GM21825 (cell line): ENCODE data around the gene GRK1.

Source experiments
- ATAC-seq: cut with Tn5 transposase; IDR thresholded peaks from one replicate; pipeline ENCODE4 v1.9.1; 2021; ENCODE audit warnings: mild to moderate bottlenecking, moderate library complexity; ENCODE audit not compliant: unreplicated experiment

GRK1 gene

GRCh38 chr13:113726961-113727411, 60.0 kb downstream of the GRK1 start:
- no peak for ATAC-seq

GRCh38 chr13:113728571-113729054, 61.6 kb downstream of the GRK1 start:
- ATAC-seq = no peak

GRCh38 chr13:113729187-113730019, 62.4 kb downstream of the GRK1 start:
- no peak for ATAC-seq

DNA sequence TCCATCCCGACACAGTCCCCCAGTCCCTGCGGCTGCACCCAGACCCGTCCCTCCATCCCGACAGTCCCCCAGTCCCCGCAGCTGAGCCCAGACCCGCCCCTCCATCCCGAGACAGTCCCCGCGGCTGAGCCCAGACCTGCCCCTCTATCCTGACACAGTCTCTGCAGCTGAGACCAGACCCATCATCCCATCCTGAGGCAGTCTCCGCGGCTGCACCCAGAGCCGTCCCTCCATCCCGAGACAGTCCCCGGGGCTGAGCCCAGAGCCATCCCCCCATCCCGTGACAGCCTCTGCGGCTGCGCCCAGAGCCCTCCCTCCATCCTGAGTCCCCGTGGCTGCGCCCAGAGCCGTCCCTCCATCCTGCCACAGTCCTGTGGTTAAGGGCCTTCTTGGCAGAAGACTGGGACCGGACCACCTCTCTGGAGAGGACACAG, 63.3 kb downstream of the GRK1 start:
- no peak for ATAC-seq

DNA sequence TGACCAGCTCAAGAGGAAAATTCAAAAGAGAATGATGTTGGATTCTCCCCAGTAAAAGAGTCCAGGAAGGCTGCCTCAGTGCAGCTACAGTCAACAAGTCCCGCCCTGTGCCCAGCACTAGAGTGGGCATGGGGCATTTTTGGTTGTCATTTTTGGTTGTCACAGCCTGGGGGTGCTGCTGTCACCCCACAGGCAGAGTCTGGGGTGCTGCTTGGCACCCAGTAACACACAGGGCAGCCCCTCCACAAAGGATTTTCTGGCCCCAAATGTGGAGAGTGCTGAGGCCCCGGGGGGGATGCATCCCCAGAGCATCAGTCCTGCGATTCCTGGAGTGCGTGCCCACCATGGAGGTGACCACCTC, 63.8 kb downstream of the GRK1 start:
- ATAC-seq = no peak

DNA sequence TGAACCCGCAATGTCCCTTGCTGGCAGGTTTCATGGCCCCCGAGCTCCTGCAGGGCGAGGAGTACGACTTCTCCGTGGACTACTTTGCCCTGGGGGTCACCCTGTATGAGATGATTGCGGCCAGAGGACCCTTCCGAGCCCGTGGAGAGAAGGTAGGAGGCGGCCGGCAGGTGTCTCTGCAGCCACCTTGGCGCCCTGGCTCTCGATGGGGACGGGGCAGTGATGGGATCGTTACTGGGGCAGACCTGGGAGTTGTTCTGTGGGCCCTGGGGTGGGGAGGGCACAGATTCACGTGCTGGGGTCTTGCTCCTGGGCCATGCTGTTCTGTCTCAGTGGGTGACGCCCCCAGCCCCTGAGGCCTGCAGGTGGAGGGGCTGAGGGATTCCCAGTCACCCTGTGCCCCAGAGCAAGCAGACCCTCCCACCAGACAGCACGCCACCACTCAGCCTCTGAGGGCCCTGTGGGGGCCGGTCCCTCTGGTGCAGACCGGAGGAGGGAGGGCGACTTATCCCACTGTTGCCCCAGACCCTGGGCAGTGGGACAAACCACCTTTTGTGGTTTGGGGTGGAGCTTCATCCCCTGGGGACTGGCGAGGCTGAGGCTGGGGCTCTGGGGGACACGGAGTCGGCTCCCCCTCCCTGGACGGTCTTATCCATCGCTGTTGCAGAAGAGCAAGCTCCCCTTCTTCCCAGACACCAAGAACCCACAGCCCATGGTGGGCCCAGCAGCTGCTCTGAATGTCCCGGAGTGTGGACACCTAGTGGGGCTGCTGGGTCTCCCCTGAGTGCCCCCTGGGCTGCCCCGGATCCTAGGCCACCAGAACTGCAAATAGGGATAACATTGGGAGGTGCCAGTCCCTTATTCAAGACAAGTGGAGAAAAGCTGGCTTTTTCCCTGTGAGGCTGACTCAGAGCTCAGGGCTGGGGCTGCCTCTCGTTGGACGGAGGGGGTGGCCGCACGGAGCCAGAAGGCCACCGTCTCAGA, 64.5 kb downstream of the GRK1 start:
- no peak for ATAC-seq

DNA sequence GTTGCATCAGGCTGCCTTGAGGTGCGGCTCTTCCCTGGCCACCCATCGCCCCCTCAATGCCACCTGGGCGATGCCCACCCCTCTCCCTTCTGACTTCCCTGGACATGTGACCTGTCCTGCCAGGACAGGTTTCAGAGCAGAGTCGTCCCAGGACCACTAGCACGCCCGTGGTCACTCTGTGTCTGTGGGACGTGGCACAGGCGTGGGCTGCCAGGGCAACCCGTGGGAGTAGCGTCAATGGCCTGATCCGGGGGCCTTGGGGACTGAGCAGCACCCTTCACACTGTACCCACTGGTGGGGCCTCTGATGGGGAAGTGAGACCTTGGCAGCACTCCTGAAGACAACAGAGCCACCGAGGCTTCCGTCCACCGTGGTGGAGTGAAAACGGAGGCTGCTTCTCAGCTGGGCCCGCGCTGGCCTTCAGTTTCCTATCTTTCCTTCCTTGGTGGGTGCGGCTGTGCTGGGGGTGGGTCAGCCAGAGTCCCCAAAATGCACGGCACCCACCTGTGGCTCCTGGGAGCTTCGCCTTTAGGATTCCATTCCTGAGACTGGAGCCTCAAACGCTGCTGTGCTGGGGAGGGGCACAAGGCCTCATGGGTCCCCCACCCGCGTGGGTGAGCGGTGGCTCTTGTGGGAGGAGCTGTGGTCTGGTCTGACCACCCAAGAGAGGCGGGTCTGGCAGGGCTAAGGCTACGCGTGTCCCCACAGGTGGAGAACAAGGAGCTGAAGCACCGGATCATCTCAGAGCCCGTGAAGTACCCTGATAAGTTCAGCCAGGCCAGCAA, 65.3 kb downstream of the GRK1 start:
- no peak for ATAC-seq

DNA sequence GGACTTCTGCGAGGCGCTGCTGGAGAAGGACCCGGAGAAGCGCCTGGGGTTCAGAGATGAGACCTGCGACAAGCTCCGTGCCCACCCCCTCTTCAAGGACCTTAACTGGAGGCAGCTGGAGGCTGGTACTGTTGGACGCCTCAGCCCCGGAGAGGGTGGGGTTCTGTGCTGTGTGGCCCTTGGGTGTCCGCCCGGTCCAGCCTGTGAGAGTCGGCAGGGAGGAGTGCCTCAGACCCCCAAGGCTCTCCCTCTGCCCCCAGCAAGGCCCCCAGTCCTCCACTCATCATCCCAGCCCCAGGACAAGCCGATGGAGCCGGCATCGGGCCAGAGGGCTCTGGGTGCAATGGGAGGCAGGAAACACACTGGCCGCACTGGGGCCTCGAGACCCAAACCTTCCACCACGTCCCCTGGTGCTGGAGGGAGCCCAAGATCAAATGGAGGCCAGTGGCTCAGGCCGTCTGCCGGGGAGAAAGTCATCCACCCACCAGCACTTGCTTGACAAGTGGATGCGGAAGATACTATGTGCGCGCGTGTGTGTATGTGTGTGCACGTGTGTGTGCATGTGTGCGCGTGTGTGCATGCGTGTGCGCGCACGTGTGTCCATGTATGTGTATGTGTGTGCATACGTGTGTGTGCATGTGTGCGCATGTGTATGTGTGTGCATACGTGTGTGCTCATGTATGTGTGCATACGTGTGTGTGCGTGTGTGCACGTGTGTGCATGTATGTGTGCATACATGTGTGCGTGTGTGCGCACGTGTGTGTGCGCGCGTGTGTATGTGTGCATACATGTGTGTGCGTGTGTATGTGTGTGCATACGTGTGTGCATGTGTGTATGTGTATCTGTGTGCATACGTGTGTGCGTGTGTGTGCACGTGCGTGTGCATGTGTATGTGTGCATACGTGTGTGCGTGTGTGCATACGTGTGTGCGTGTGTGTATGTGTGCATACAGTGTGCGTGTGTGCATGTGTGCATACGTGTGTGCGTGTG, 66.2 kb downstream of the GRK1 start:
- no peak for ATAC-seq

GRCh38 chr13:113734099-113734825, 67.2 kb downstream of the GRK1 start:
- no peak for ATAC-seq

DNA sequence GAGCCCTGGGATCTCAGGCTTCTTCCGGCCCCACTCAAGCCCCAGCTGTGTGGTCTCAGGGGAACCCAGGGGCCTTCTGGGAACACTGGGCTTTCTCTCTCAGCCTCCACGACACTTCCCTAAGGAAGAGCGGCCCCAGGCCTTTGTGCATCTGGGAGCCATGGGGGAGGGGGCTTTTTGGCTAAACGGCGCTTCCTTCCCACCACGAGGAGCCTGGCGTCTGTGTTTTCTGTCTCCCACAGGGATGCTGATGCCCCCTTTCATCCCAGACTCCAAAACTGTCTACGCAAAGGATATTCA, 67.8 kb downstream of the GRK1 start:
- ATAC-seq = no peak

GRCh38 chr13:113735194-113735593, 68.2 kb downstream of the GRK1 start:
- ATAC-seq = no peak

DNA sequence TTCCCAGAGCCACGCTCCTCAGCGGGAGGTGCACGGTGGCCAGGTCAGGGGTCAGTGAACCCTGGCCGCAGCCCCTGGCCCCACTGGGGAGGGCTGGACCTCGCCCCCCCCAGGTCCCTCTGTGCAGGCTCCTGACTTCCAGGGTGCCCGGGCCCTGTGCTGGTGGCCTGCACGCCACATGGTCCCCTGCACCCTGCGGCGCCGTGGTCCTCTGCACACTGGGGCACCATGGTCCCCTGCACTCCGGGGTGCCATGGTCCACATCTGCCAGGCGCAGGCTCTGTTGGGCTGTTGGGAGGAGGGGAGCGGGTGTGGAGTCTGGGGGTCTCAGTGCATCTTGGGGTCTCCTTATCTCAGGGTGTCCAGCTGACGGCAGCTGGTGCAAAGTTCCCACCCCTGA, 68.7 kb downstream of the GRK1 start:
- no peak for ATAC-seq

- no peak for ATAC-seq
Measured at GRCh38 chr13:113736258-113736731, 69.3 kb downstream of the GRK1 start.

DNA sequence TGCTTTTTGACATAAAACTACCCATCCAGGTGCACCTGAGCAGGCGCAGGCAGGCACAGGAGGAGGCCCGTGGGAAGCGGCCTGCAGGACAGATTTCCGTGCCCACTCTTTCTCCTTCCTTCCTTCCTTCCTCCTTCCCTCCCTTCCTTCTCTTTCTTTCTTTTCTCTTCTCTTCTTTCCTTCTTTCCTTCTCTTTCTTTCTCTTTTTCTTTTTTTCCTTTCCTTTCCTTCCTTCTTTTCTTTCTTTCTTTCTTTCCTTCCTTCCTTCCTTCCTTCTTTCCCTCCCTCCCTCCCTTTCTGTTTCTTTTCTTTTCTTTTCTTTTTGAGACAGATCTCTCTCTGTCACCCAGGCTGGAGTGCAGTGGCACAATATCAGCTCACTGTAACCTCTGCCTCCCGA, 70.8 kb downstream of the GRK1 start:
- no peak for ATAC-seq

DNA sequence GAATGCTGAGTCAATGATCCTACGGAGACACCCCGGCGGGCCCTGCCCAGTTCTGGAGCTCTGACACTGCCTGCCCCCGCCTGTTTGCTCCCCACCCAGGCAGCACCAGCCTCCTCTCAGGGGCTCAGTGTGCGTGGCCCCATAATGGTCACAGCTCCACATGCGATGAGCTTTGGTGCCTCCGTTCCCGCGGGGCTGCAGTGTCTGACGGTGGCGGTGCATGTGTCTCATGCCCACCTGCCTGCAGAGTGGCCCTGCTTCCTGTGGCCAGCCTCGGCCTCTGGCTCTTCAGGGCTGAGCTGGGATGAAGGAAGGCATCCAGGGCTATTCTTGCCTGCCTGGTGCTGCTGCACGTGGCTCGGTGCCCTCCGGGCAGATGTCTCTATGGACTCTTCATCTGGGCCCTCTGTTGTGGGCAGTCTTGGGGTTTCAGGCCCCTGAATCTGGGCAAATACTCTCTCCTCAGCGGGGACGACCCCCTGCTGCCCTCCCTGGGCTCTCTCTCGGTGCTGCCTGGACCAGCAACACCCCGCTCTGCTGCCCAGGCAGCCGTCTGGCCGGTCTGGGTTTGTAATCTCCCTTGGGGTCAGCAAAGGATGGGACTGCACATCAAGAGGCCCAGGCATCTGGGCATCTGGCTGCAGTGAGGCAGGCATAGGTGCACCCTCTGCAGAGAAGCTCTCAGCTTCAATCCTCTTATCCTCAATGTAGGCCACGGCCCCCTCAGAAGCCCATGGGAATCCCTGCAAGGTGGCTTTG, 72.7 kb downstream of the GRK1 start:
- no peak for ATAC-seq

GRCh38 chr13:113740286-113740556, 73.2 kb downstream of the GRK1 start:
- ATAC-seq = no peak

DNA sequence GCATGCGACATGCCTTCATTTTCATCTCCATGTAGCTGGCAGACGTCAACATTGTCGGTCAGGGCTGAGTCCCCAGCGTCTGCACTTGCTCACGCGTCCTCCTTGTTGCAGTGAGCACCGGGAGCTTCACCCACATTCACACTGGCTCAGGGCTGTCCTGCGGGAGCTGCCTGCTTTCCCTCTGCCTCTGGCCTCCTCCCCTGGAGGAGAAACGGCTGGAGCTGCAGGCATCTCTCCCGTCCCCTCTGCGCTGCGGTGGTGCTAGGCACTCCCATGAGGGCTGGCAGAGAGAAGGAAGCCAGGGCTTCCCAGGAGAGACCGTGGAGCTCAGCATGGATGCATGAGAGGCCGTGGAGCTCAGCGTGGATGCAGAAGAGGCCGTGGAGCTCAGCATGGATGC, 73.6 kb downstream of the GRK1 start:
- ATAC-seq = no peak

DNA sequence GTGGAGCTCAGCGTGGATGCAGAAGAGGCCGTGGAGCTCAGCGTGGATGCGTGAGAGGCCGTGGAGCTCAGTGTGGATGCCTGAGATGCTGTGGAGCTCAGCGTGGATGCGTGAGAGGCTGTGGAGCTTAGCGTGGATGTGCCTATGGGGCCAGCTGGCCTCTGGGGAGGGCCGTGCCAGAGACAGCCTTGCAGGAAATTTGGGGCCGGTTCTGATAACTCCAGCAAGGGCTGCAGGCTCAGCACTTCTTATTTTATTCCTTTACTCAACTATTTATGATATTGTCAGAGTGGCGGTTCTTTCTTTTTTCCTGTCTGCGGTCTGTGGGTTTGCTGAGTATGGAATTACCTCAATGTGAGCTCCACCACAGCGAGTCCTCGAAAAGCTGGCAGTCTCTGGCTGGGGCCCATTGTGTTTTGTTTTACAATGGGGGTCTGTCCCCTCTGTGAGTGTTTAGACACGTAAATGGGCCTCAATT, 74.2 kb downstream of the GRK1 start:
- no peak for ATAC-seq
